H1 (cell line): ENCODE data around the gene ANXA1. TPM values are rescaled to one million over a fixed set of nuclear protein-coding genes. Genes with fewer than 3 reads are reported as not detected.

Source experiments
- CTCF ChIA-PET: fragments of 300-600 bp; sonication (Branson Sonifier 250); formaldehyde crosslinking; loops from one replicate; lab custom pipeline; 2021; ENCODE audit not compliant: partially characterized antibody; lab: Charles Lee
- POLR2A ChIA-PET: fragments of 300-600 bp; sonication (Branson Sonifier 250); formaldehyde crosslinking; loops from one replicate; lab custom pipeline; 2021; ENCODE audit warnings: inconsistent platforms; ENCODE audit not compliant: partially characterized antibody; lab: Charles Lee
- DNase-seq, 2 experiments: peaks; one replicate each; pipeline versions ENCODE4 v3.0.0 to v3.0.0-alpha.2; 2010 to 2022; ENCODE audit warnings: low spot score in 2 of 2, low read depth in 1 of 2, mixed read lengths in 1 of 2
- FAIRE-seq: peaks from 2 replicates; lab custom pipeline; 2011; peaks lifted over from hg19 to GRCh38; lab: Jason Lieb, UNC
- H2AFZ ChIP-seq: 2 replicates; pipeline ENCODE4 v1.8.1; 2012; ENCODE audit warnings: low read length, inconsistent platforms
- H2AK5ac ChIP-seq: 2 replicates; pipeline ENCODE4 v1.6.1; 2013; ENCODE audit warnings: low read depth, low read length
- H2BK120ac ChIP-seq: replicated peaks from 2 replicates; pipeline ENCODE3; 2013; ENCODE audit warnings: low read depth, low read length, inconsistent platforms
- H2BK12ac ChIP-seq: 2 replicates; pipeline ENCODE4 v1.6.1; 2013; ENCODE audit warnings: low read depth, low read length
- H2BK15ac ChIP-seq: 2 replicates; pipeline ENCODE4 v1.6.1; 2013; ENCODE audit warnings: low read length
- H2BK20ac ChIP-seq: 2 replicates; pipeline ENCODE4 v1.6.1; 2013; ENCODE audit warnings: low read length
- H2BK5ac ChIP-seq: 2 replicates; pipeline ENCODE4 v1.6.1; 2013; ENCODE audit warnings: low read depth, low read length
- H3K14ac ChIP-seq: 2 replicates; pipeline ENCODE4 v1.6.1; 2013; ENCODE audit warnings: inconsistent platforms; ENCODE audit not compliant: insufficient read length
- H3K18ac ChIP-seq: 2 replicates; pipeline ENCODE4 v1.6.1; 2013; ENCODE audit warnings: low read length; ENCODE audit errors: extremely low read depth
- H3K23ac ChIP-seq: 2 replicates; pipeline ENCODE4 v1.6.1; 2013; ENCODE audit warnings: inconsistent platforms; ENCODE audit not compliant: insufficient read length
- H3K23me2 ChIP-seq: 2 replicates; pipeline ENCODE4 v1.6.1; 2013; ENCODE audit warnings: low read depth, low read length
- H3K27ac ChIP-seq: 2 replicates; pipeline ENCODE4 v1.6.1; 2011; ENCODE audit warnings: low read depth, low read length, inconsistent platforms
- H3K27me3 ChIP-seq, 4 experiments: replicated peaks in 1 of 4; 1 replicate in 1 of 4; 2 replicates in 3 of 4; pipeline versions ENCODE4 v1.6.1 to v1.8.1; 2011 to 2013; ENCODE audit warnings: low read length in 3 of 4, mild to moderate bottlenecking in 3 of 4, inconsistent platforms in 2 of 4, mixed read lengths in 2 of 4, moderate library complexity in 1 of 4; ENCODE audit not compliant: control insufficient read depth in 3 of 4, insufficient read depth in 3 of 4; ENCODE audit errors: extremely low read depth in 1 of 4
- H3K36me3 ChIP-seq, 4 experiments: 2 replicates each; pipeline versions ENCODE4 v1.6.1 to v1.8.1; 2011 to 2013; ENCODE audit warnings: mild to moderate bottlenecking in 4 of 4, low read length in 3 of 4, moderate library complexity in 2 of 4, control low read depth in 1 of 4, inconsistent platforms in 1 of 4; ENCODE audit not compliant: insufficient read depth in 4 of 4, control insufficient read depth in 2 of 4
- H3K4ac ChIP-seq: replicated peaks from 2 replicates; pipeline ENCODE3; 2013; ENCODE audit warnings: low read length, low read depth, mixed read lengths, inconsistent platforms; ENCODE audit not compliant: insufficient read length
- H3K4me1 ChIP-seq, 4 experiments: replicated peaks in 1 of 4; 1 replicate in 1 of 4; 2 replicates in 3 of 4; pipeline versions ENCODE4 v1.6.1 to v1.8.1; 2011 to 2013; ENCODE audit warnings: low read length in 3 of 4, inconsistent platforms in 2 of 4, mixed read lengths in 1 of 4; ENCODE audit not compliant: insufficient read depth in 4 of 4, control insufficient read depth in 3 of 4
- H3K4me2 ChIP-seq, 2 experiments: 2 replicates each; pipeline versions ENCODE4 v1.6.1 to v1.8.1; 2011 to 2013; ENCODE audit warnings: low read depth in 2 of 2, low read length in 2 of 2, control low read depth in 1 of 2, inconsistent platforms in 1 of 2, mild to moderate bottlenecking in 1 of 2; ENCODE audit not compliant: insufficient read depth in 1 of 2
- H3K4me3 ChIP-seq, 4 experiments: fragments of 200-600, 300-600 bp in 1 of 4; sonication (generic), shearing (Covaris generic), sonication (Bioruptor Twin) in 1 of 4; 2 replicates each; pipeline versions ENCODE4 v1.5.1 to v1.8.1; 2011 to 2016; ENCODE audit warnings: low read length in 4 of 4, low read depth in 3 of 4, control low read depth in 2 of 4, inconsistent platforms in 2 of 4, mild to moderate bottlenecking in 2 of 4, mixed read lengths in 1 of 4, moderate library complexity in 1 of 4; ENCODE audit not compliant: insufficient read depth in 2 of 4; ENCODE audit errors: extremely low read depth in 1 of 4
- H3K56ac ChIP-seq: replicated peaks from 2 replicates; pipeline ENCODE3; 2013; ENCODE audit warnings: low read depth, mild to moderate bottlenecking, mixed read lengths, low read length, inconsistent platforms; ENCODE audit not compliant: insufficient read length
- H3K79me1 ChIP-seq: 2 replicates; pipeline ENCODE4 v1.6.1; 2013; ENCODE audit warnings: low read depth, low read length, control low read depth
- H3K79me2 ChIP-seq, 2 experiments: 2 replicates each; pipeline versions ENCODE4 v1.6.1 to v1.8.1; 2012 to 2013; ENCODE audit warnings: low read length in 2 of 2, mild to moderate bottlenecking in 2 of 2, inconsistent platforms in 1 of 2; ENCODE audit not compliant: insufficient read depth in 2 of 2, control insufficient read depth in 1 of 2
- H3K9ac ChIP-seq, 4 experiments: replicated peaks in 1 of 4; 1 replicate in 1 of 4; 2 replicates in 3 of 4; pipeline versions ENCODE4 v1.6.1 to v1.8.1; 2011 to 2013; ENCODE audit warnings: low read depth in 3 of 4, low read length in 3 of 4, control low read depth in 2 of 4, mild to moderate bottlenecking in 2 of 4, moderate library complexity in 2 of 4, inconsistent platforms in 1 of 4; ENCODE audit errors: extremely low read depth in 1 of 4
- H3K9me3 ChIP-seq, 2 experiments: 2 replicates each; pipeline versions ENCODE4 v1.6.1 to v1.8.1; 2012 to 2013; ENCODE audit warnings: mild to moderate bottlenecking in 2 of 2, moderate library complexity in 2 of 2, control low read depth in 1 of 2, inconsistent platforms in 1 of 2, low read depth in 1 of 2, low read length in 1 of 2, mixed read lengths in 1 of 2; ENCODE audit not compliant: insufficient read depth in 2 of 2
- H4K20me1 ChIP-seq, 2 experiments: replicated peaks in 1 of 2; 2 replicates each; pipeline versions ENCODE3 to v1.8.1; 2011 to 2013; ENCODE audit warnings: inconsistent platforms in 2 of 2, low read length in 2 of 2, mild to moderate bottlenecking in 1 of 2; ENCODE audit not compliant: insufficient read depth in 2 of 2, control insufficient read depth in 1 of 2
- H4K5ac ChIP-seq: 2 replicates; pipeline ENCODE4 v1.6.1; 2013; ENCODE audit warnings: low read length, low read depth, mixed read lengths, inconsistent platforms; ENCODE audit not compliant: insufficient read length
- H4K8ac ChIP-seq: 2 replicates; pipeline ENCODE4 v1.8.0; 2013; ENCODE audit warnings: mild to moderate bottlenecking, moderate library complexity, low read length, inconsistent platforms; ENCODE audit not compliant: insufficient read depth; ENCODE audit errors: extremely low read depth
- H4K91ac ChIP-seq: replicated peaks from 2 replicates; pipeline ENCODE3; 2013; ENCODE audit warnings: low read length, mixed read lengths, inconsistent platforms; ENCODE audit not compliant: insufficient read length
- CEBPB ChIP-seq: IDR thresholded peaks from 2 replicates; pipeline ENCODE4 v1.6.1; 2012; ENCODE audit warnings: low read depth, low read length
- CHD1 ChIP-seq: IDR thresholded peaks from 2 replicates; pipeline ENCODE4 v1.6.1; 2012; ENCODE audit warnings: low read depth, low read length, improper control_type of control experiment
- CREB1 ChIP-seq: IDR thresholded peaks from 2 replicates; pipeline ENCODE4 v1.6.1; 2012; ENCODE audit warnings: inconsistent platforms
- JUN ChIP-seq: IDR thresholded peaks from 2 replicates; pipeline ENCODE4 v1.6.1; 2011; ENCODE audit warnings: low read depth, mild to moderate bottlenecking, improper control_type of control experiment, low read length
- PHF8 ChIP-seq: fragments of 200-600 bp; sonication (generic); conservative IDR thresholded peaks from 2 replicates; pipeline ENCODE4 v1.7.1; 2012; ENCODE audit warnings: low read depth, mild to moderate bottlenecking, inconsistent platforms, low read length, moderate library complexity
- POLR2AphosphoS5 ChIP-seq: IDR thresholded peaks from 2 replicates; pipeline ENCODE4 v1.6.1; 2011; ENCODE audit warnings: low read depth, low read length
- RNF2 ChIP-seq: fragments of 200-900, 300-1000 bp; sonication (generic); IDR thresholded peaks from 2 replicates; pipeline ENCODE4 v1.7.1; 2016; ENCODE audit warnings: borderline replicate concordance, low read depth, mild to moderate bottlenecking, antibody characterized with exemption, low read length; ENCODE audit not compliant: poor library complexity, severe bottlenecking; ENCODE audit errors: missing control alignments
- RXRA ChIP-seq: IDR thresholded peaks from 2 replicates; pipeline ENCODE4 v1.6.1; 2011; ENCODE audit warnings: low read depth, mild to moderate bottlenecking, low read length, moderate library complexity; ENCODE audit not compliant: insufficient read depth
- SIX5 ChIP-seq: IDR thresholded peaks from 2 replicates; pipeline ENCODE4 v1.6.1; 2011; ENCODE audit warnings: mild to moderate bottlenecking, low read depth, low read length
- TBP ChIP-seq: IDR thresholded peaks from 2 replicates; pipeline ENCODE4 v1.6.1; 2011; ENCODE audit warnings: low read depth, low read length, improper control_type of control experiment
- YY1 ChIP-seq: IDR thresholded peaks from 2 replicates; pipeline ENCODE4 v1.6.1; 2011; ENCODE audit warnings: low read depth, mild to moderate bottlenecking, low read length
- ZNF274 ChIP-seq: IDR thresholded peaks from 2 replicates; pipeline ENCODE4 v1.7.0; 2012; ENCODE audit warnings: low read length, borderline replicate concordance; ENCODE audit errors: extremely low read depth
- polyA plus RNA-seq, 7 experiments: library from polyadenylated mRNA; depleted of rRNA in 3 of 7; stranded (reverse) in 5 of 7; unstranded in 2 of 7; fragments of >200 nt in 5 of 7; fragments of 200-250 nt in 2 of 7; gene quantifications; 1 replicate in 5 of 7; 2 replicates in 1 of 7; 4 replicates in 1 of 7; pipeline versions ENCODE4 v1.2.1 to v1.2.3, GENCODE V29; 2011 to 2013; ENCODE audit warnings: missing spikeins in 2 of 7, mixed read lengths in 2 of 7
- total RNA-seq: library from RNA; stranded (reverse); fragmentation: NEBNext Ultra II Directional; extraction: Animal tissue kit (Norgen Biotek cat#: 25700); gene quantifications from 2 replicates; pipeline ENCODE4 v1.2.1, GENCODE V29; 2021
- TF ChIP-seq, protein P1 (sequence below): IDR thresholded peaks from 2 replicates; pipeline ENCODE4 v1.6.1; 2012; ENCODE audit warnings: inconsistent platforms
- TF ChIP-seq, protein P2 (sequence below), 3 experiments: IDR thresholded peaks; 1 replicate in 2 of 3; 2 replicates in 1 of 3; pipeline versions ENCODE4 v1.5.1 to v1.6.1; 2011; ENCODE audit warnings: low read length in 3 of 3, mild to moderate bottlenecking in 3 of 3, inconsistent platforms in 2 of 3, low read depth in 1 of 3, moderate library complexity in 1 of 3; ENCODE audit not compliant: insufficient read depth in 1 of 3; ENCODE audit errors: control extremely low read depth in 1 of 3

Gene ANXA1
- total and polyA plus RNA-seq, 2 of the 8 experiments (the other 6 are each of a cell fraction or from before 2014, with no cell fraction given): 0.71 to 5.7 TPM

DNA sequence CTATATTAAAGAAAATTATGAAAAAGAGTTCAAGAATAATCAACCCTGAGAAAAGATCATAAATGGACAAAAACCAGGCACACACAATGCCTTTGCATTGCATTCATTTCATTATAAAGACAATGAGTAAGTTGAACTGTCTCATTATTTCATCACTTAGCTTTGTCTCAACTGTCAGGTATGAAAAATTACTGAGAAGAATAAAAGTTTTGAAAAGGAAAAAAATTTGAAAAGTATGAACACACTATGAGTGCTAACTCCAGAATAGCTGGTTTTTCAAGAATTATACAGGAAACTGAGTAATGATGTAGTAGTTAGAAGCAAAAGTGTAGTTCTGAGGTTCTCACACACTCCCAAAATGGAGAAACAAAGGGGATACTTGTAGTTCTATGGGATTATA is 16.3 kb upstream of the ANXA1 start:
- no peaks in the 10 kb centered on the region for H3K36me3 ChIP-seq
- no peak overlapping the region for H4K8ac ChIP-seq
- H3K27ac ChIP-seq: no peak overlapping the region
- no peak overlapping the region for H3K4me3 ChIP-seq
- FAIRE-seq: no peak
- POLR2A ChIA-PET: no interaction called here
- no peaks in the 10 kb centered on the region for H3K27me3 ChIP-seq
- no peak overlapping the region for H2BK12ac ChIP-seq
- no peak overlapping the region for H2BK15ac ChIP-seq
- no peak overlapping the region for H3K4ac ChIP-seq
- H2BK5ac ChIP-seq: no peak overlapping the region
- H2AFZ ChIP-seq: no peak overlapping the region
- no peak overlapping the region for H3K18ac ChIP-seq
- no peak overlapping the region for H2BK20ac ChIP-seq
- no peak overlapping the region for H2AK5ac ChIP-seq
- no peaks in the 10 kb centered on the region for H3K79me1 ChIP-seq
- H3K9me3 ChIP-seq: no peaks in the 10 kb centered on the region
- no peak overlapping the region for H4K5ac ChIP-seq
- CTCF ChIA-PET: interaction anchor here (0.7 to 1.3 kb wide), 4 partner anchors 20 to 35 kb away, joined by 3 read pairs; no protein-coding TSS in a partner anchor
- H3K23ac ChIP-seq: no peak overlapping the region
- H2BK120ac ChIP-seq: no peak overlapping the region
- no peaks in the 10 kb centered on the region; a peak in 1 of 7 replicates for H3K4me1 ChIP-seq
- no peak overlapping the region for H3K14ac ChIP-seq
- no peaks in the 10 kb centered on the region for H3K23me2 ChIP-seq
- no peak overlapping the region for H4K91ac ChIP-seq
- no peak overlapping the region for H3K9ac ChIP-seq
- no peak overlapping the region for H3K4me2 ChIP-seq
- no peak for DNase-seq
- no peaks in the 10 kb centered on the region for H4K20me1 ChIP-seq
- H3K79me2 ChIP-seq: no peaks in the 10 kb centered on the region
- H3K56ac ChIP-seq: no peak overlapping the region
- TF ChIP-seq SIX5: no peak
- TF ChIP-seq, protein P1, sequence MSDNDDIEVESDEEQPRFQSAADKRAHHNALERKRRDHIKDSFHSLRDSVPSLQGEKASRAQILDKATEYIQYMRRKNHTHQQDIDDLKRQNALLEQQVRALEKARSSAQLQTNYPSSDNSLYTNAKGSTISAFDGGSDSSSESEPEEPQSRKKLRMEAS: no peak
- no peak for TF ChIP-seq CHD1
- no peak for TF ChIP-seq YY1
- TF ChIP-seq PHF8: no peak
- TF ChIP-seq CREB1: no peak
- no peak for TF ChIP-seq RNF2
- TF ChIP-seq RXRA: no peak
- TF ChIP-seq, protein P2, sequence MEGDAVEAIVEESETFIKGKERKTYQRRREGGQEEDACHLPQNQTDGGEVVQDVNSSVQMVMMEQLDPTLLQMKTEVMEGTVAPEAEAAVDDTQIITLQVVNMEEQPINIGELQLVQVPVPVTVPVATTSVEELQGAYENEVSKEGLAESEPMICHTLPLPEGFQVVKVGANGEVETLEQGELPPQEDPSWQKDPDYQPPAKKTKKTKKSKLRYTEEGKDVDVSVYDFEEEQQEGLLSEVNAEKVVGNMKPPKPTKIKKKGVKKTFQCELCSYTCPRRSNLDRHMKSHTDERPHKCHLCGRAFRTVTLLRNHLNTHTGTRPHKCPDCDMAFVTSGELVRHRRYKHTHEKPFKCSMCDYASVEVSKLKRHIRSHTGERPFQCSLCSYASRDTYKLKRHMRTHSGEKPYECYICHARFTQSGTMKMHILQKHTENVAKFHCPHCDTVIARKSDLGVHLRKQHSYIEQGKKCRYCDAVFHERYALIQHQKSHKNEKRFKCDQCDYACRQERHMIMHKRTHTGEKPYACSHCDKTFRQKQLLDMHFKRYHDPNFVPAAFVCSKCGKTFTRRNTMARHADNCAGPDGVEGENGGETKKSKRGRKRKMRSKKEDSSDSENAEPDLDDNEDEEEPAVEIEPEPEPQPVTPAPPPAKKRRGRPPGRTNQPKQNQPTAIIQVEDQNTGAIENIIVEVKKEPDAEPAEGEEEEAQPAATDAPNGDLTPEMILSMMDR (IDR thresholded peaks at IDR 0.05; ENCODE audit: control extremely low read depth in 1 of 3, insufficient read depth in 1 of 3, low read depth in 1 of 3, low read length in 3 of 3): no peak
- TF ChIP-seq JUN: no peak
- no peak for TF ChIP-seq CEBPB
- no peak for TF ChIP-seq ZNF274
- no peak for TF ChIP-seq TBP
- TF ChIP-seq POLR2AphosphoS5: no peak
